ENCODE data around the gene CORIN. TPM values are rescaled to one million over a fixed set of nuclear protein-coding genes. Genes with fewer than 3 reads are reported as not detected.
A peak's percentile ranks its signal among the peaks of the same experiment; 100 is the strongest.

The CORIN gene
- total and polyA plus RNA-seq, 11 donors: 5.6 to 130 (median 40.1) TPM

GRCh38 chr4:47690611-47691010, 147.3 kb downstream of the CORIN start:
- no peak overlapping the region for H3K4me3 ChIP-seq
- 72 to 87% (median 78%) methylated on average over 3 of the region's 3 CpGs for WGBS, 4 donors
- H3K36me3 ChIP-seq: no peaks in the 10 kb centered on the region
- ATAC-seq (no peak), DNase-seq (no peak)
- no peaks in the 10 kb centered on the region for H3K9me3 ChIP-seq
- peaks cover 0 to 14% (median 0%) of the 10 kb centered on the region in 12 donors for H3K4me1 ChIP-seq
- intact Hi-C loops (cut with DNase I): no loop called here
- H3K27me3 ChIP-seq: peaks cover 0 to 3% (median 0%) of the 10 kb centered on the region in 9 donors
- TF ChIP-seq, protein P1, sequence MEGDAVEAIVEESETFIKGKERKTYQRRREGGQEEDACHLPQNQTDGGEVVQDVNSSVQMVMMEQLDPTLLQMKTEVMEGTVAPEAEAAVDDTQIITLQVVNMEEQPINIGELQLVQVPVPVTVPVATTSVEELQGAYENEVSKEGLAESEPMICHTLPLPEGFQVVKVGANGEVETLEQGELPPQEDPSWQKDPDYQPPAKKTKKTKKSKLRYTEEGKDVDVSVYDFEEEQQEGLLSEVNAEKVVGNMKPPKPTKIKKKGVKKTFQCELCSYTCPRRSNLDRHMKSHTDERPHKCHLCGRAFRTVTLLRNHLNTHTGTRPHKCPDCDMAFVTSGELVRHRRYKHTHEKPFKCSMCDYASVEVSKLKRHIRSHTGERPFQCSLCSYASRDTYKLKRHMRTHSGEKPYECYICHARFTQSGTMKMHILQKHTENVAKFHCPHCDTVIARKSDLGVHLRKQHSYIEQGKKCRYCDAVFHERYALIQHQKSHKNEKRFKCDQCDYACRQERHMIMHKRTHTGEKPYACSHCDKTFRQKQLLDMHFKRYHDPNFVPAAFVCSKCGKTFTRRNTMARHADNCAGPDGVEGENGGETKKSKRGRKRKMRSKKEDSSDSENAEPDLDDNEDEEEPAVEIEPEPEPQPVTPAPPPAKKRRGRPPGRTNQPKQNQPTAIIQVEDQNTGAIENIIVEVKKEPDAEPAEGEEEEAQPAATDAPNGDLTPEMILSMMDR (IDR thresholded peaks at IDR 0.05): no peak
- TF ChIP-seq POLR2A (IDR thresholded peaks at IDR 0.05): no peak
- no peak overlapping the region for H3K27ac ChIP-seq

GRCh38 chr4:47686294-47686872, 151.5 kb downstream of the CORIN start:
- H3K36me3 ChIP-seq: no peaks in the 10 kb centered on the region
- intact Hi-C loops (cut with DNase I): loop anchor here in 8 of 10 donors (1.0 to 5.0 kb wide), 4 partner anchors 151 to 247 kb away; partner anchors contain the start of gene CORIN (in 5 of the 8)
- H3K4me1 ChIP-seq: peaks cover 0 to 3% (median 0%) of the 10 kb centered on the region in 12 donors
- no peaks in the 10 kb centered on the region for H3K27me3 ChIP-seq
- no peak overlapping the region for H3K27ac ChIP-seq
- TF ChIP-seq, protein P1 (IDR thresholded peaks at IDR 0.05): peak; percentile 52 to 79 (median 67)
- TF ChIP-seq POLR2A (IDR thresholded peaks at IDR 0.05): no peak
- ATAC-seq: peak in 3 of 4 donors; percentile 69 to 83 (median 79)
- no peak overlapping the region for H3K4me3 ChIP-seq
- no peaks in the 10 kb centered on the region for H3K9me3 ChIP-seq
- DNase-seq: peak; percentile 18 to 49 (median 42)
- 51 to 56% (median 53%) methylated on average over 9 of the region's 9 CpGs for WGBS, 4 donors

DNA sequence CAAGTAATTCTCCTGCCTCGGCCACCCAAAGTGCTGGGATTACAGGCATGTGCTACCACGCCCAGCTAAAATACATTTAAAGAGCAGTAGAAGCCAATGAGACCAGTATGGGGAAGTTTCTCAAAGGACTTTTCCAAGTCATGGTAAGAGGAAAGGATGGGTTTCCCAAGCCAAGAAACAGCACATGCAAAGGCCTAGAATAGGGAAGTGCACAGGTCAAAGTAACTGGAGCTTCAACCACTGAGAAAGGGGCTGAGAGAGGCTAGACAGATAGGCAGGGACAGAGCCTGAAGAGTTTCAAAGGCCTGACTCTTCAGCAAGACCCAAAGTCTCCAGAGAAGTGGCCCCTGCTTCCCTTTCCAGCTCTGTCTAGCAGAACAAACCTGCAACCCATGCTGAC, 162.1 kb downstream of the CORIN start:
- H3K27me3 ChIP-seq: no peaks in the 10 kb centered on the region
- TF ChIP-seq, protein P1 (IDR thresholded peaks at IDR 0.05): no peak
- TF ChIP-seq POLR2A (IDR thresholded peaks at IDR 0.05): no peak
- H3K4me3 ChIP-seq: no peak overlapping the region
- intact Hi-C loops (cut with DNase I): no loop called here
- H3K27ac ChIP-seq: no peak overlapping the region
- no peak for DNase-seq
- WGBS, 4 donors: 85 to 96% (median 92%) methylated on average over 2 of the region's 2 CpGs
- H3K4me1 ChIP-seq: no peaks in the 10 kb centered on the region
- H3K36me3 ChIP-seq: peaks cover 0 to 16% (median 0%) of the 10 kb centered on the region in 9 donors
- H3K9me3 ChIP-seq: no peaks in the 10 kb centered on the region
- ATAC-seq: no peak

DNA sequence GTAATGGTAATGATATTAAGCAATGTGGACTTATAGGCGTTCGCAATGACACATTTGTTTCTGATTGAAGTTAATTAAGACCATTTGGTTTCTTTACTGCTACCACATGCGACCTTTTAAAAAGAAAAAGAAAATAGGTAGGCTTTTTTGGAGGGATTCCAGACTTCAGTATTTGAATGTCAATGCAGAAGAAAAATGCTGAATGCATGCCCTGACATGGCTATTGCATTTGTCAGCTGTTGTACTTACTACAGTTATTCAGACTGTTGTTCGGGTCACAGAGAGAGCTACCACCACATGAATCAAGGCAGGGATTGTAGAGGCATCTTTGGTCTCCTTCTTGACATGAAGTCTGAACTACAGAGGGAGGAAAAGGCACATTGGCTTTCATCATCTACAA, 163.7 kb downstream of the CORIN start:
- intact Hi-C loops (cut with DNase I): no loop called here
- DNase-seq: no peak
- H3K4me3 ChIP-seq: no peak overlapping the region
- H3K27me3 ChIP-seq: no peaks in the 10 kb centered on the region
- TF ChIP-seq POLR2A (IDR thresholded peaks at IDR 0.05): no peak
- TF ChIP-seq, protein P1 (IDR thresholded peaks at IDR 0.05): no peak
- H3K27ac ChIP-seq: no peak overlapping the region
- no peak for ATAC-seq
- H3K9me3 ChIP-seq: no peaks in the 10 kb centered on the region
- peaks cover 0 to 10% (median 0%) of the 10 kb centered on the region in 9 donors for H3K36me3 ChIP-seq
- no peaks in the 10 kb centered on the region for H3K4me1 ChIP-seq
- WGBS, 4 donors: 84 to 90% (median 85%) methylated on average over 4 of the region's 4 CpGs
